Upper lobe of left lung (tissue), 6 donors: ENCODE measurements around the gene F12. TPM values are rescaled to one million over a fixed set of nuclear protein-coding genes. Genes with fewer than 3 reads are reported as not detected.
"Not testable (repeated sequence)": the region's sequence is repeated elsewhere in the genome, so short reads cannot be mapped to it uniquely, and the experiment has no call there.

Experiments used
- ATAC-seq, 2 donors: fragments of 200-7000 bp; cut with Tn5 transposase; one replicate each; pipeline ENCODE4 v1.9.1; 2022; ENCODE audit warnings: mild to moderate bottlenecking in 2 of 2, moderate library complexity in 2 of 2; ENCODE audit not compliant: low FRiP score in 2 of 2
- DNase-seq, 2 donors: peaks; one replicate each; pipeline ENCODE4 v3.0.0-alpha.2; 2019 to 2020
- H3K27ac ChIP-seq, 4 donors: fragments of 200-600 bp; sonication (generic); one replicate each; pipeline ENCODE4 v1.5.1; 2016 to 2019
- H3K27me3 ChIP-seq, 4 donors: fragments of 200-600 bp; sonication (generic); one replicate each; pipeline ENCODE4 v1.5.1; 2017 to 2019
- H3K36me3 ChIP-seq, 4 donors: fragments of 200-600 bp; sonication (generic); one replicate each; pipeline ENCODE4 v1.5.1; 2016 to 2019
- H3K4me1 ChIP-seq, 4 donors: fragments of 200-600 bp; sonication (generic); one replicate each; pipeline ENCODE4 v1.5.1; 2018 to 2019
- H3K4me3 ChIP-seq, 4 donors: fragments of 200-600 bp; sonication (generic); one replicate each; pipeline ENCODE4 v1.5.1; 2017 to 2019; ENCODE audit warnings: mild to moderate bottlenecking in 2 of 4, moderate library complexity in 1 of 4
- H3K9me3 ChIP-seq, 4 donors: fragments of 200-600 bp; sonication (generic); one replicate each; pipeline ENCODE4 v1.5.1; 2018 to 2019
- CTCF ChIP-seq, 6 experiments: fragments of 450-650 bp in 4 of 6; fragments of 200-600 bp in 2 of 6; sonication (generic) in 2 of 6; IDR thresholded peaks; one replicate each; pipeline ENCODE4 v1.5.1; 2016 to 2019; ENCODE audit warnings: antibody characterized with exemption in 6 of 6
- EP300 ChIP-seq, 4 donors: sonication (generic); formaldehyde crosslinking; IDR thresholded peaks; one replicate each; pipeline ENCODE4 v1.5.1; 2017; ENCODE audit warnings: antibody characterized with exemption in 4 of 4, control low read depth in 2 of 4
- POLR2A ChIP-seq, 4 donors: fragments of 450-650 bp; IDR thresholded peaks; one replicate each; pipeline ENCODE4 v1.5.1; 2016 to 2017; ENCODE audit warnings: antibody characterized with exemption in 4 of 4, mild to moderate bottlenecking in 2 of 4
- POLR2AphosphoS5 ChIP-seq, 2 donors: sonication (generic); formaldehyde crosslinking; IDR thresholded peaks; one replicate each; pipeline ENCODE4 v1.5.1; 2017; ENCODE audit warnings: antibody characterized with exemption in 2 of 2
- WGBS, 2 donors: methylation state at CpG; one replicate each; pipeline ENCODE4 v1.1.5; 2017 to 2018; 5-methylcytosine and 5-hydroxymethylcytosine counted together
- total RNA-seq, 6 donors: library from RNA; depleted of rRNA in 4 of 6; stranded (reverse); fragments of >200 nt in 4 of 6; gene quantifications; one replicate each; pipeline versions ENCODE4 v1.1.0 to v1.2.1, GENCODE V29; 2016 to 2021
- donor health status: DM: no; HTN: no; CAD: no; lungs with moderate emphysema.
- donor health status: DM: no; HTN: yes; CAD: no; lungs with severe emphysema.

Gene F12
- total RNA-seq, 6 donors from 2014 or later: 0.91 to 7.8 (median 2.1) TPM; not detected in 1

DNA sequence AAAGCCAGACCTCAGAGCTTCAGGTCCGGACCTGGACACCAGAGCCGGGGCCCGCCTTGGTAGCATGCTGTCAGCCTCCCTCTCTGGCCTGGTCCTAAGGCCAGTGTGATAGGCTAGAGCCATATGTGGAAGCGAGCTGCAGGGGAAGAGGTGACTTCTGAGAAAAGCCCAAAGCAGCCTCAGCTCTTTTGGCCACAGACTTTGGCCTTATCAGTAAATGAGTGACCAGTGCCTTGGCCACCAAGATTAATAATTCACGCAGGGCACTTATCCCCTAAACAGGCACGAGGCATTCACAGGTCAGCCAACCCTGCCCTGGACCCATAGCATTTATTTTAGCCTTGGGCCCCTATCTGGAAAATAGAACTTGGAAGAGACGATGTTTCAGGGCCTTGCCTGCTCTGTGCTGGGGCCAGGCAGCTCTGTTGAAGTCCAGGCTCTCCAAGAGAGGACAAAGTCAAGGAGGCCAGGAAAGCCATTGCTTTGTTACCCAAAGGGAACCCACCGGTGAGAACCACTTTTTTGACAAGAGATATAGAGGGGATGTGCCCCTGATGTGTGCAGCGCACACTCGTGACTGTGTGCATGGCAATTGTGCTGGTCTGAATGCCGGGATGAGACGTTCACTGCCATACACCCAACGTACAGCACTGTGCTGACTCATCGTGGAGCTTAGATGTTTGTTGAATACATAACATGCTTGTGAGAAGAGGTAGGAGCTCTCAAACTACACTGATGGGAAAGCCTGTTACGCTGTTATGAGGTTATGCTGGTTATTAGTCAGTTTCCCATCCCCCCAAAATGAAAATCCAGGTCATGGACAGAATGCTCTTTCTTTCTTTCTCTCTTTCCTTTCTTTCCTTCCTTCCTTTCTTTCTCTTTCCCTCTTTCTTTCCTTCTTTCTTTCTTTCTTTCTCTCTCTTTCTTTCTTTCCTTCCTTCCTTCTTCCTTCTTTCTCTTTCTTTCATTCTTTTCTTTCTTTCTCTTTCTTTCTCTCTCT lies 30.2 kb downstream of the F12 start:
- 67 to 72% methylated on average over 10 to 15 of the region's 15 CpGs for WGBS, 2 donors
- no peak for TF ChIP-seq POLR2AphosphoS5 (IDR thresholded peaks at IDR 0.05)
- TF ChIP-seq CTCF (IDR thresholded peaks at IDR 0.05): no peak
- TF ChIP-seq POLR2A (IDR thresholded peaks at IDR 0.05): no peak
- no peak for TF ChIP-seq EP300 (IDR thresholded peaks at IDR 0.05)
- H3K36me3 ChIP-seq: no peaks in the 10 kb centered on the region
- H3K4me3 ChIP-seq: no peak overlapping the region
- no peak for ATAC-seq
- no peak for DNase-seq
- H3K27me3 ChIP-seq: no peaks in the 10 kb centered on the region
- H3K4me1 ChIP-seq: no peaks in the 10 kb centered on the region
- H3K9me3 ChIP-seq: no peaks in the 10 kb centered on the region
- no peak overlapping the region for H3K27ac ChIP-seq

- H3K4me3 ChIP-seq: no peak overlapping the region
Observed at GRCh38 chr5:177377851-177378776, 31.2 kb downstream of the F12 start.

DNA sequence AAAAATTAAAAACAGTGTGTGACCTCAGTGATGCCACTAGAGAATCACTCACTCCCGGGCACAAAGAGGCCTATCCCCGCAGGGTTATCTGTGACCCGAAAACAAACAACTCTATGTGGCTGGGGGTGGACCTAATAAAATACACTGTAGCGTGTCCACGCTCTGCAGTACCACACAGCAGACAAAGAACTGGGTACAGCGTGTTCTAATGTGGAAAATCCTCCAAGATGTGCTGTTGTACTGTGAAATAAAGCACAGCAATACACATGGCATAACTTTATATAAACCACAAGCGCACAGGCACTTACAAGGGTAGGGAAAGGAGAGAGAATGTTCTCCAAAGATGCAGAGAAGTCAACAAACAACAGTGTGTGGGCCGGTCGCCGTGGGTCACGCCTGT lies 33.3 kb downstream of the F12 start:
- Histone ChIP-seq H3K4me1 (peaks cover 13 to 21% (median 16%) of the 10 kb centered on the region in 4 donors), H3K4me3 (no peak overlapping the region), H3K27ac (no peak overlapping the region), H3K27me3 (no peaks in the 10 kb centered on the region), H3K36me3 (no peaks in the 10 kb centered on the region), H3K9me3 (no peaks in the 10 kb centered on the region)
- ATAC-seq (no peak), DNase-seq (no peak)
- TF ChIP-seq CTCF (IDR thresholded peaks at IDR 0.05) (no peak), POLR2AphosphoS5 (IDR thresholded peaks at IDR 0.05) (no peak), POLR2A (IDR thresholded peaks at IDR 0.05) (no peak)
- 80 to 91% methylated on average over 11 of the region's 11 CpGs for WGBS, 2 donors

More at GRCh38 chr5:177377851-177378776, 31.2 kb downstream of the F12 start:
- WGBS, 2 donors: 83 to 87% methylated on average over 6 to 8 of the region's 8 CpGs
- Histone ChIP-seq H3K9me3 (no peaks in the 10 kb centered on the region), H3K36me3 (no peaks in the 10 kb centered on the region), H3K27ac (no peak overlapping the region), H3K27me3 (no peaks in the 10 kb centered on the region), H3K4me1 (peaks cover 0 to 1% (median 0%) of the 10 kb centered on the region in 4 donors)
- no peak for TF ChIP-seq EP300 (IDR thresholded peaks at IDR 0.05)
- TF ChIP-seq POLR2AphosphoS5 (IDR thresholded peaks at IDR 0.05): no peak
- no peak for TF ChIP-seq POLR2A (IDR thresholded peaks at IDR 0.05)
- TF ChIP-seq CTCF (IDR thresholded peaks at IDR 0.05): no peak
- ATAC-seq (no peak), DNase-seq (no peak)

GRCh38 chr5:177375516-177375915 lies 33.8 kb downstream of the F12 start:
- not testable (repeated sequence) for H3K27me3 ChIP-seq, H3K36me3 ChIP-seq, H3K4me3 ChIP-seq, ATAC-seq, H3K9me3 ChIP-seq, H3K27ac ChIP-seq, DNase-seq
- H3K4me1 ChIP-seq: peaks cover 15 to 27% (median 17%) of the 10 kb centered on the region in 4 donors
- WGBS, 2 donors: 74 to 77% methylated on average over 5 of the region's 5 CpGs

DNA sequence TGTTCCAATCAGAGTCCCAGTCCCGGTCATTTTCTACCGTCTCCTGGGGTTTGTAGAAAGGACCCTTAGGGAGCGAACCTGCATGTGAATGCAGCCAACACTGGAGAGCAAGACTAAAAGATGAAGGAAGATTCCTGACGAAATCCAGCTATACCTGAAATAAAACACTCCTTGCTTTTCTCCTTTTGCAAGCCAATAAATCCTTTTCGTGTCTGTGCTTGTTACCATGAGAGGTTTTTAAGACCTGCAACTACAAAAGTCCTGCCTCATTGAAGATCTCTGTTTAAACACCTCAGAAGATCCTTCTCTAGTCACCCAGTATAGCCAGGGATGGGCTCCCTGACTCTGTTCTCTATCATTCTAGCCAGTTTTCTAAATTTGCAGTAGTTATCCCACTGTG lies 35.2 kb downstream of the F12 start:
- Histone ChIP-seq H3K4me1 (peaks cover 16 to 32% (median 21%) of the 10 kb centered on the region in 4 donors), H3K27ac (no peak overlapping the region), H3K36me3 (no peaks in the 10 kb centered on the region), H3K9me3 (no peaks in the 10 kb centered on the region), H3K4me3 (no peak overlapping the region), H3K27me3 (no peaks in the 10 kb centered on the region)
- WGBS, 2 donors: 78 to 81% methylated on average over 5 of the region's 5 CpGs
- DNase-seq: no peak
- ATAC-seq: no peak
- no peak for TF ChIP-seq POLR2AphosphoS5 (IDR thresholded peaks at IDR 0.05)
- TF ChIP-seq POLR2A (IDR thresholded peaks at IDR 0.05): no peak
- no peak for TF ChIP-seq EP300 (IDR thresholded peaks at IDR 0.05)
- TF ChIP-seq CTCF (IDR thresholded peaks at IDR 0.05): no peak
